ENCODE measurements around the gene P2RY4. TPM values are rescaled to one million over a fixed set of nuclear protein-coding genes. Genes with fewer than 3 reads are reported as not detected.

The P2RY4 gene
- total and polyA plus RNA-seq, 10 of the 15 experiments (the other 5 are each of a cell fraction or from before 2014, with no cell fraction given) = 0.07 to 0.44 (median 0.13) TPM; not detected in 7

DNA sequence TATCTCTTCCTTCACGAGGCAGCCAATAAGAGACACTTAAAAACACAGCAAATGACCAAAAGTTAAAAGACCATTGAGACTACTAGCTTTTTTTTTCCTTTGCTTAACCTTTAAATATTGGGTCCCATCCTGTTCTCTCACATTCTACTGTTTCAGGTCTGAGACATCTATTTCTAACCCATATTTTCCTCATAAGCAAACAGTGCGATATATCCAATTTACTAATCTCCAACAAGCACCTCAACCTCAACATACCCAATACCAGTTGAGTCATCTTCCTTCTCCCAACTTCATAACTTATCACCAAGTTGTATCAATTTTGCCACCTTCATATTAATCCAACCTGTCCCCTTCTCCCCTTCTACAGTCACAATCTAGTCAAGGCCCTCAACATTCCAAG is 18.5 kb downstream of the P2RY4 start:
- in situ Hi-C loops (cut with MboI) (no loop called here), intact Hi-C loops (cut with micrococcal nuclease; ENCODE audit: unreplicated experiment) (no loop called here)
- POLR2A ChIA-PET = no interaction called here
- Histone ChIP-seq H3K4me2 (ENCODE audit: control insufficient read depth, insufficient read depth) (no peak overlapping the region), H3K27ac (ENCODE audit: control insufficient read depth, insufficient read depth) (no peak overlapping the region), H3K4me3 (no peak overlapping the region), H3K9ac (ENCODE audit: control insufficient read depth, insufficient read depth, low read length) (no peak overlapping the region), H3K4me1 (ENCODE audit: control insufficient read depth, insufficient read depth, low read length) (no peaks in the 10 kb centered on the region), H3K79me2 (ENCODE audit: control insufficient read depth, insufficient read depth, low read length) (no peaks in the 10 kb centered on the region), H3K36me3 (ENCODE audit: control insufficient read depth in 2 of 2, insufficient read depth in 2 of 2, low read length in 1 of 2) (no peaks in the 10 kb centered on the region), H2AFZ (ENCODE audit: control insufficient read depth, low read depth, low read length) (no peak overlapping the region), H4K20me1 (ENCODE audit: control insufficient read depth, insufficient read depth) (no peaks in the 10 kb centered on the region), H3K9me3 (replicated peaks; ENCODE audit: control insufficient read depth, insufficient read depth, low read length) (no peaks in the 10 kb centered on the region), H3K27me3 (replicated peaks in 1 of 2; ENCODE audit: control insufficient read depth in 2 of 2, insufficient read depth in 2 of 2, low read length in 1 of 2) (no peaks in the 10 kb centered on the region)
- TF ChIP-seq MXI1 (IDR thresholded peaks at IDR 0.05; ENCODE audit: low read depth, low read length) = no peak
- TF ChIP-seq, protein P1, sequence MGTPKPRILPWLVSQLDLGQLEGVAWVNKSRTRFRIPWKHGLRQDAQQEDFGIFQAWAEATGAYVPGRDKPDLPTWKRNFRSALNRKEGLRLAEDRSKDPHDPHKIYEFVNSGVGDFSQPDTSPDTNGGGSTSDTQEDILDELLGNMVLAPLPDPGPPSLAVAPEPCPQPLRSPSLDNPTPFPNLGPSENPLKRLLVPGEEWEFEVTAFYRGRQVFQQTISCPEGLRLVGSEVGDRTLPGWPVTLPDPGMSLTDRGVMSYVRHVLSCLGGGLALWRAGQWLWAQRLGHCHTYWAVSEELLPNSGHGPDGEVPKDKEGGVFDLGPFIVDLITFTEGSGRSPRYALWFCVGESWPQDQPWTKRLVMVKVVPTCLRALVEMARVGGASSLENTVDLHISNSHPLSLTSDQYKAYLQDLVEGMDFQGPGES (IDR thresholded peaks at IDR 0.05) = no peak
- TF ChIP-seq, protein P2, sequence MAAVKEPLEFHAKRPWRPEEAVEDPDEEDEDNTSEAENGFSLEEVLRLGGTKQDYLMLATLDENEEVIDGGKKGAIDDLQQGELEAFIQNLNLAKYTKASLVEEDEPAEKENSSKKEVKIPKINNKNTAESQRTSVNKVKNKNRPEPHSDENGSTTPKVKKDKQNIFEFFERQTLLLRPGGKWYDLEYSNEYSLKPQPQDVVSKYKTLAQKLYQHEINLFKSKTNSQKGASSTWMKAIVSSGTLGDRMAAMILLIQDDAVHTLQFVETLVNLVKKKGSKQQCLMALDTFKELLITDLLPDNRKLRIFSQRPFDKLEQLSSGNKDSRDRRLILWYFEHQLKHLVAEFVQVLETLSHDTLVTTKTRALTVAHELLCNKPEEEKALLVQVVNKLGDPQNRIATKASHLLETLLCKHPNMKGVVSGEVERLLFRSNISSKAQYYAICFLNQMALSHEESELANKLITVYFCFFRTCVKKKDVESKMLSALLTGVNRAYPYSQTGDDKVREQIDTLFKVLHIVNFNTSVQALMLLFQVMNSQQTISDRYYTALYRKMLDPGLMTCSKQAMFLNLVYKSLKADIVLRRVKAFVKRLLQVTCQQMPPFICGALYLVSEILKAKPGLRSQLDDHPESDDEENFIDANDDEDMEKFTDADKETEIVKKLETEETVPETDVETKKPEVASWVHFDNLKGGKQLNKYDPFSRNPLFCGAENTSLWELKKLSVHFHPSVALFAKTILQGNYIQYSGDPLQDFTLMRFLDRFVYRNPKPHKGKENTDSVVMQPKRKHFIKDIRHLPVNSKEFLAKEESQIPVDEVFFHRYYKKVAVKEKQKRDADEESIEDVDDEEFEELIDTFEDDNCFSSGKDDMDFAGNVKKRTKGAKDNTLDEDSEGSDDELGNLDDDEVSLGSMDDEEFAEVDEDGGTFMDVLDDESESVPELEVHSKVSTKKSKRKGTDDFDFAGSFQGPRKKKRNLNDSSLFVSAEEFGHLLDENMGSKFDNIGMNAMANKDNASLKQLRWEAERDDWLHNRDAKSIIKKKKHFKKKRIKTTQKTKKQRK (IDR thresholded peaks at IDR 0.05; ENCODE audit: low read depth, low read length) = no peak
- TF ChIP-seq RBBP5 (conservative IDR thresholded peaks at IDR 0.05) = no peak
- TF ChIP-seq SMAD5 (IDR thresholded peaks at IDR 0.05; ENCODE audit: low read depth) = no peak
- TF ChIP-seq MYB (IDR thresholded peaks at IDR 0.05; ENCODE audit: borderline replicate concordance, low read depth, low read length) = no peak
- TF ChIP-seq, protein P3, sequence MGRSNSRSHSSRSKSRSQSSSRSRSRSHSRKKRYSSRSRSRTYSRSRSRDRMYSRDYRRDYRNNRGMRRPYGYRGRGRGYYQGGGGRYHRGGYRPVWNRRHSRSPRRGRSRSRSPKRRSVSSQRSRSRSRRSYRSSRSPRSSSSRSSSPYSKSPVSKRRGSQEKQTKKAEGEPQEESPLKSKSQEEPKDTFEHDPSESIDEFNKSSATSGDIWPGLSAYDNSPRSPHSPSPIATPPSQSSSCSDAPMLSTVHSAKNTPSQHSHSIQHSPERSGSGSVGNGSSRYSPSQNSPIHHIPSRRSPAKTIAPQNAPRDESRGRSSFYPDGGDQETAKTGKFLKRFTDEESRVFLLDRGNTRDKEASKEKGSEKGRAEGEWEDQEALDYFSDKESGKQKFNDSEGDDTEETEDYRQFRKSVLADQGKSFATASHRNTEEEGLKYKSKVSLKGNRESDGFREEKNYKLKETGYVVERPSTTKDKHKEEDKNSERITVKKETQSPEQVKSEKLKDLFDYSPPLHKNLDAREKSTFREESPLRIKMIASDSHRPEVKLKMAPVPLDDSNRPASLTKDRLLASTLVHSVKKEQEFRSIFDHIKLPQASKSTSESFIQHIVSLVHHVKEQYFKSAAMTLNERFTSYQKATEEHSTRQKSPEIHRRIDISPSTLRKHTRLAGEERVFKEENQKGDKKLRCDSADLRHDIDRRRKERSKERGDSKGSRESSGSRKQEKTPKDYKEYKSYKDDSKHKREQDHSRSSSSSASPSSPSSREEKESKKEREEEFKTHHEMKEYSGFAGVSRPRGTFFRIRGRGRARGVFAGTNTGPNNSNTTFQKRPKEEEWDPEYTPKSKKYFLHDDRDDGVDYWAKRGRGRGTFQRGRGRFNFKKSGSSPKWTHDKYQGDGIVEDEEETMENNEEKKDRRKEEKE (IDR thresholded peaks at IDR 0.05) = no peak
- no peak for TF ChIP-seq SMARCA5 (IDR thresholded peaks at IDR 0.05)
- TF ChIP-seq GABPA (IDR thresholded peaks at IDR 0.05; ENCODE audit: low read depth) = no peak
- TF ChIP-seq FOXK2 (IDR thresholded peaks at IDR 0.05) = no peak
- TF ChIP-seq BCL11A (IDR thresholded peaks at IDR 0.05; ENCODE audit: low read depth, low read length) = no peak
- TF ChIP-seq, protein P4, sequence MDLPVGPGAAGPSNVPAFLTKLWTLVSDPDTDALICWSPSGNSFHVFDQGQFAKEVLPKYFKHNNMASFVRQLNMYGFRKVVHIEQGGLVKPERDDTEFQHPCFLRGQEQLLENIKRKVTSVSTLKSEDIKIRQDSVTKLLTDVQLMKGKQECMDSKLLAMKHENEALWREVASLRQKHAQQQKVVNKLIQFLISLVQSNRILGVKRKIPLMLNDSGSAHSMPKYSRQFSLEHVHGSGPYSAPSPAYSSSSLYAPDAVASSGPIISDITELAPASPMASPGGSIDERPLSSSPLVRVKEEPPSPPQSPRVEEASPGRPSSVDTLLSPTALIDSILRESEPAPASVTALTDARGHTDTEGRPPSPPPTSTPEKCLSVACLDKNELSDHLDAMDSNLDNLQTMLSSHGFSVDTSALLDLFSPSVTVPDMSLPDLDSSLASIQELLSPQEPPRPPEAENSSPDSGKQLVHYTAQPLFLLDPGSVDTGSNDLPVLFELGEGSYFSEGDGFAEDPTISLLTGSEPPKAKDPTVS (IDR thresholded peaks at IDR 0.05; ENCODE audit: low read depth, low read length) = no peak
- TF ChIP-seq, protein P5, sequence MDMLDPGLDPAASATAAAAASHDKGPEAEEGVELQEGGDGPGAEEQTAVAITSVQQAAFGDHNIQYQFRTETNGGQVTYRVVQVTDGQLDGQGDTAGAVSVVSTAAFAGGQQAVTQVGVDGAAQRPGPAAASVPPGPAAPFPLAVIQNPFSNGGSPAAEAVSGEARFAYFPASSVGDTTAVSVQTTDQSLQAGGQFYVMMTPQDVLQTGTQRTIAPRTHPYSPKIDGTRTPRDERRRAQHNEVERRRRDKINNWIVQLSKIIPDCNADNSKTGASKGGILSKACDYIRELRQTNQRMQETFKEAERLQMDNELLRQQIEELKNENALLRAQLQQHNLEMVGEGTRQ (IDR thresholded peaks at IDR 0.05; ENCODE audit: borderline replicate concordance, low read depth, low read length) = no peak
- no TSS peak for BruUV-seq (replicated peaks)
- no peak for FAIRE-seq
- CTCF ChIA-PET = no interaction called here
- RAD21 ChIA-PET (ENCODE audit: unreplicated experiment) = no interaction called here
- SMC1A ChIA-PET (ENCODE audit: uncharacterized antibody, unreplicated experiment) = no interaction called here
- no peak for ATAC-seq
- DNase-seq (ENCODE audit: low read depth, low spot score) = no peak
- 29% methylated on average over 2 of the region's 2 CpGs for WGBS (ENCODE audit: insufficient coverage, insufficient replicate concordance, low lambda C conversion rate, missing lambda C conversion rate)
